Measurements from ENCODE around the gene EEF1AKMT1.
"Not testable (repeated sequence)": the region's sequence is repeated elsewhere in the genome, so short reads cannot be mapped to it uniquely, and the experiment has no call there.

DNA sequence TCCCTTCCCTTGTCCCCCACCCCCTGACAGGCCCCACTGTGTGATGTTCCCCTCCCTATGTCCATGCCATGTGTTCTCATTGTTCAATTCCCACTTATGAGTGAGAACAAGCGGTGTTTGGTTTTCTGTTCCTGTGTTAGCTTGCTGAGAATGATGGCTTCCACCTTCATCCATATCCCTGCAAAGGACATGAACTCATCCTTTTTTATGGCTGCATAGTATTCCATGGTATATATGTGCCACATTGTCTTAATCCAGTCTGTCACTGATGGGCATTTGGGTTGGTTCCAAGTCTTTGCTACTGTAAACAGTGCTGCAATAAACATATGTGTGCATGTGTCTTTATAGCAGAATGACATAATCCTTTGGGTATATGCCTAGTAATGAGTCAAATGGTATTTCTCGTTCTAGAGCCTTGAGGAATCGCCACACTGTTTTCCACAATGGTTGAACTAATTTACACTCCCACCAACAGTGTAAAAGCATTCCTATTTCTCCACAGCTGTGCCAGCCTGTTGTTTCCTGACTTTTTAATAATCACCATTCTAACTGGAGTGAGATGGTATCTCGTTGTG is 29.8 kb downstream of the EEF1AKMT1 start:
- TF ChIP-seq, protein P1, sequence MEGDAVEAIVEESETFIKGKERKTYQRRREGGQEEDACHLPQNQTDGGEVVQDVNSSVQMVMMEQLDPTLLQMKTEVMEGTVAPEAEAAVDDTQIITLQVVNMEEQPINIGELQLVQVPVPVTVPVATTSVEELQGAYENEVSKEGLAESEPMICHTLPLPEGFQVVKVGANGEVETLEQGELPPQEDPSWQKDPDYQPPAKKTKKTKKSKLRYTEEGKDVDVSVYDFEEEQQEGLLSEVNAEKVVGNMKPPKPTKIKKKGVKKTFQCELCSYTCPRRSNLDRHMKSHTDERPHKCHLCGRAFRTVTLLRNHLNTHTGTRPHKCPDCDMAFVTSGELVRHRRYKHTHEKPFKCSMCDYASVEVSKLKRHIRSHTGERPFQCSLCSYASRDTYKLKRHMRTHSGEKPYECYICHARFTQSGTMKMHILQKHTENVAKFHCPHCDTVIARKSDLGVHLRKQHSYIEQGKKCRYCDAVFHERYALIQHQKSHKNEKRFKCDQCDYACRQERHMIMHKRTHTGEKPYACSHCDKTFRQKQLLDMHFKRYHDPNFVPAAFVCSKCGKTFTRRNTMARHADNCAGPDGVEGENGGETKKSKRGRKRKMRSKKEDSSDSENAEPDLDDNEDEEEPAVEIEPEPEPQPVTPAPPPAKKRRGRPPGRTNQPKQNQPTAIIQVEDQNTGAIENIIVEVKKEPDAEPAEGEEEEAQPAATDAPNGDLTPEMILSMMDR (IDR thresholded peaks at IDR 0.05; ENCODE audit: low read depth, low read length, missing input control), result not testable (repeated sequence)
- not testable (repeated sequence) for TF ChIP-seq EGR1 (IDR thresholded peaks at IDR 0.05; ENCODE audit: low read depth in 2 of 2); TAF1 (conservative IDR thresholded peaks at IDR 0.05)
- TF ChIP-seq, protein P2, sequence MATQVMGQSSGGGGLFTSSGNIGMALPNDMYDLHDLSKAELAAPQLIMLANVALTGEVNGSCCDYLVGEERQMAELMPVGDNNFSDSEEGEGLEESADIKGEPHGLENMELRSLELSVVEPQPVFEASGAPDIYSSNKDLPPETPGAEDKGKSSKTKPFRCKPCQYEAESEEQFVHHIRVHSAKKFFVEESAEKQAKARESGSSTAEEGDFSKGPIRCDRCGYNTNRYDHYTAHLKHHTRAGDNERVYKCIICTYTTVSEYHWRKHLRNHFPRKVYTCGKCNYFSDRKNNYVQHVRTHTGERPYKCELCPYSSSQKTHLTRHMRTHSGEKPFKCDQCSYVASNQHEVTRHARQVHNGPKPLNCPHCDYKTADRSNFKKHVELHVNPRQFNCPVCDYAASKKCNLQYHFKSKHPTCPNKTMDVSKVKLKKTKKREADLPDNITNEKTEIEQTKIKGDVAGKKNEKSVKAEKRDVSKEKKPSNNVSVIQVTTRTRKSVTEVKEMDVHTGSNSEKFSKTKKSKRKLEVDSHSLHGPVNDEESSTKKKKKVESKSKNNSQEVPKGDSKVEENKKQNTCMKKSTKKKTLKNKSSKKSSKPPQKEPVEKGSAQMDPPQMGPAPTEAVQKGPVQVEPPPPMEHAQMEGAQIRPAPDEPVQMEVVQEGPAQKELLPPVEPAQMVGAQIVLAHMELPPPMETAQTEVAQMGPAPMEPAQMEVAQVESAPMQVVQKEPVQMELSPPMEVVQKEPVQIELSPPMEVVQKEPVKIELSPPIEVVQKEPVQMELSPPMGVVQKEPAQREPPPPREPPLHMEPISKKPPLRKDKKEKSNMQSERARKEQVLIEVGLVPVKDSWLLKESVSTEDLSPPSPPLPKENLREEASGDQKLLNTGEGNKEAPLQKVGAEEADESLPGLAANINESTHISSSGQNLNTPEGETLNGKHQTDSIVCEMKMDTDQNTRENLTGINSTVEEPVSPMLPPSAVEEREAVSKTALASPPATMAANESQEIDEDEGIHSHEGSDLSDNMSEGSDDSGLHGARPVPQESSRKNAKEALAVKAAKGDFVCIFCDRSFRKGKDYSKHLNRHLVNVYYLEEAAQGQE (IDR thresholded peaks at IDR 0.05), result not testable (repeated sequence)
- TF ChIP-seq, protein P3, sequence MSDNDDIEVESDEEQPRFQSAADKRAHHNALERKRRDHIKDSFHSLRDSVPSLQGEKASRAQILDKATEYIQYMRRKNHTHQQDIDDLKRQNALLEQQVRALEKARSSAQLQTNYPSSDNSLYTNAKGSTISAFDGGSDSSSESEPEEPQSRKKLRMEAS (IDR thresholded peaks at IDR 0.05), result not testable (repeated sequence)

All from liver (tissue), 3 donors.